Neural cell (in vitro differentiated cells): ENCODE data around the gene MPI.

Experiments
- EZH2 ChIP-seq: fragments of 200-600, 300-800 bp; shearing (Covaris generic), sonication (generic); IDR thresholded peaks from 2 replicates; pipeline ENCODE4 v1.6.1; 2014; ENCODE audit warnings: antibody characterized with exemption, low read length, borderline replicate concordance, mild to moderate bottlenecking; ENCODE audit not compliant: insufficient read depth, poor library complexity, severe bottlenecking
- POLR2AphosphoS5 ChIP-seq: IDR thresholded peaks from 2 replicates; pipeline ENCODE4 v1.6.1; 2012
- RAD21 ChIP-seq: fragments of 450-650 bp; conservative IDR thresholded peaks from 2 replicates; pipeline ENCODE4 v1.6.1; 2014; ENCODE audit warnings: antibody characterized with exemption, mild to moderate bottlenecking, moderate library complexity
- TAF1 ChIP-seq: IDR thresholded peaks from 2 replicates; pipeline ENCODE4 v1.6.1; 2012; ENCODE audit warnings: low read depth
- TF ChIP-seq, protein P1 (sequence below): fragments of 450-650 bp; IDR thresholded peaks from 2 replicates; pipeline ENCODE4 v1.5.1; 2014; ENCODE audit warnings: antibody characterized with exemption, mild to moderate bottlenecking, moderate library complexity; ENCODE audit not compliant: poor library complexity, severe bottlenecking
- TF ChIP-seq, protein P2 (sequence below): IDR thresholded peaks from 2 replicates; pipeline ENCODE4 v1.6.1; 2012; ENCODE audit warnings: borderline replicate concordance

DNA sequence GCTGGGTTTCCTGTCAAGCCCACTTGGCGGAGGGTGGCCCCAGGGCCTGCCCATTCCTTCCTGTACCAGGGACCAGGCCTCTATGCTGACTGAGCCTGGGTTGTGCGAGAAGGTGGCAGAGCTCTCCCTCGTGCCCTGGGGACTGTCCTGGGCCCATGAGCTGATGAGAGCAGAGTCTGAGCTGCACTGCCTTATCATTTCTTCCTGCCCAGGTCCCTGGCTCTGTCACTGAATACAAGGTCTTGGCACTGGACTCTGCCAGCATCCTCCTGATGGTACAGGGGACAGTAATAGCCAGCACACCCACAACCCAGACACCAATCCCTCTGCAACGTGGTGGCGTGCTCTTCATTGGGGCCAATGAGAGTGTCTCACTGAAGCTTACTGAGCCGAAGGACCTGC, 7.5 kb downstream of the MPI start:
- TF ChIP-seq, protein P1, sequence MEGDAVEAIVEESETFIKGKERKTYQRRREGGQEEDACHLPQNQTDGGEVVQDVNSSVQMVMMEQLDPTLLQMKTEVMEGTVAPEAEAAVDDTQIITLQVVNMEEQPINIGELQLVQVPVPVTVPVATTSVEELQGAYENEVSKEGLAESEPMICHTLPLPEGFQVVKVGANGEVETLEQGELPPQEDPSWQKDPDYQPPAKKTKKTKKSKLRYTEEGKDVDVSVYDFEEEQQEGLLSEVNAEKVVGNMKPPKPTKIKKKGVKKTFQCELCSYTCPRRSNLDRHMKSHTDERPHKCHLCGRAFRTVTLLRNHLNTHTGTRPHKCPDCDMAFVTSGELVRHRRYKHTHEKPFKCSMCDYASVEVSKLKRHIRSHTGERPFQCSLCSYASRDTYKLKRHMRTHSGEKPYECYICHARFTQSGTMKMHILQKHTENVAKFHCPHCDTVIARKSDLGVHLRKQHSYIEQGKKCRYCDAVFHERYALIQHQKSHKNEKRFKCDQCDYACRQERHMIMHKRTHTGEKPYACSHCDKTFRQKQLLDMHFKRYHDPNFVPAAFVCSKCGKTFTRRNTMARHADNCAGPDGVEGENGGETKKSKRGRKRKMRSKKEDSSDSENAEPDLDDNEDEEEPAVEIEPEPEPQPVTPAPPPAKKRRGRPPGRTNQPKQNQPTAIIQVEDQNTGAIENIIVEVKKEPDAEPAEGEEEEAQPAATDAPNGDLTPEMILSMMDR, result no peak
- TF ChIP-seq, protein P2, sequence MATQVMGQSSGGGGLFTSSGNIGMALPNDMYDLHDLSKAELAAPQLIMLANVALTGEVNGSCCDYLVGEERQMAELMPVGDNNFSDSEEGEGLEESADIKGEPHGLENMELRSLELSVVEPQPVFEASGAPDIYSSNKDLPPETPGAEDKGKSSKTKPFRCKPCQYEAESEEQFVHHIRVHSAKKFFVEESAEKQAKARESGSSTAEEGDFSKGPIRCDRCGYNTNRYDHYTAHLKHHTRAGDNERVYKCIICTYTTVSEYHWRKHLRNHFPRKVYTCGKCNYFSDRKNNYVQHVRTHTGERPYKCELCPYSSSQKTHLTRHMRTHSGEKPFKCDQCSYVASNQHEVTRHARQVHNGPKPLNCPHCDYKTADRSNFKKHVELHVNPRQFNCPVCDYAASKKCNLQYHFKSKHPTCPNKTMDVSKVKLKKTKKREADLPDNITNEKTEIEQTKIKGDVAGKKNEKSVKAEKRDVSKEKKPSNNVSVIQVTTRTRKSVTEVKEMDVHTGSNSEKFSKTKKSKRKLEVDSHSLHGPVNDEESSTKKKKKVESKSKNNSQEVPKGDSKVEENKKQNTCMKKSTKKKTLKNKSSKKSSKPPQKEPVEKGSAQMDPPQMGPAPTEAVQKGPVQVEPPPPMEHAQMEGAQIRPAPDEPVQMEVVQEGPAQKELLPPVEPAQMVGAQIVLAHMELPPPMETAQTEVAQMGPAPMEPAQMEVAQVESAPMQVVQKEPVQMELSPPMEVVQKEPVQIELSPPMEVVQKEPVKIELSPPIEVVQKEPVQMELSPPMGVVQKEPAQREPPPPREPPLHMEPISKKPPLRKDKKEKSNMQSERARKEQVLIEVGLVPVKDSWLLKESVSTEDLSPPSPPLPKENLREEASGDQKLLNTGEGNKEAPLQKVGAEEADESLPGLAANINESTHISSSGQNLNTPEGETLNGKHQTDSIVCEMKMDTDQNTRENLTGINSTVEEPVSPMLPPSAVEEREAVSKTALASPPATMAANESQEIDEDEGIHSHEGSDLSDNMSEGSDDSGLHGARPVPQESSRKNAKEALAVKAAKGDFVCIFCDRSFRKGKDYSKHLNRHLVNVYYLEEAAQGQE, result no peak
- no peak for TF ChIP-seq POLR2AphosphoS5
- TF ChIP-seq EZH2, result no peak
- TF ChIP-seq TAF1, result no peak
- no peak for TF ChIP-seq RAD21
